ENCODE data around the gene AIMP1.

Gene AIMP1

GRCh38 chr4:106351016-106351415 is 34.7 kb downstream of the AIMP1 start:
- in situ Hi-C loops (cut with HindIII; ENCODE audit: low pct_ligation_motif_present, low sequenced_read_pairs): no loop called here
- Histone ChIP-seq H3K27me3 (replicated peaks) (no peaks in the 10 kb centered on the region), H3K4me3 (ENCODE audit: low read depth, low read length) (no peak overlapping the region), H3K27ac (no peak overlapping the region), H3K36me3 (replicated peaks) (peaks cover 7% of the 10 kb centered on the region)
- DNase-seq: no peak
- TF ChIP-seq, protein P1, sequence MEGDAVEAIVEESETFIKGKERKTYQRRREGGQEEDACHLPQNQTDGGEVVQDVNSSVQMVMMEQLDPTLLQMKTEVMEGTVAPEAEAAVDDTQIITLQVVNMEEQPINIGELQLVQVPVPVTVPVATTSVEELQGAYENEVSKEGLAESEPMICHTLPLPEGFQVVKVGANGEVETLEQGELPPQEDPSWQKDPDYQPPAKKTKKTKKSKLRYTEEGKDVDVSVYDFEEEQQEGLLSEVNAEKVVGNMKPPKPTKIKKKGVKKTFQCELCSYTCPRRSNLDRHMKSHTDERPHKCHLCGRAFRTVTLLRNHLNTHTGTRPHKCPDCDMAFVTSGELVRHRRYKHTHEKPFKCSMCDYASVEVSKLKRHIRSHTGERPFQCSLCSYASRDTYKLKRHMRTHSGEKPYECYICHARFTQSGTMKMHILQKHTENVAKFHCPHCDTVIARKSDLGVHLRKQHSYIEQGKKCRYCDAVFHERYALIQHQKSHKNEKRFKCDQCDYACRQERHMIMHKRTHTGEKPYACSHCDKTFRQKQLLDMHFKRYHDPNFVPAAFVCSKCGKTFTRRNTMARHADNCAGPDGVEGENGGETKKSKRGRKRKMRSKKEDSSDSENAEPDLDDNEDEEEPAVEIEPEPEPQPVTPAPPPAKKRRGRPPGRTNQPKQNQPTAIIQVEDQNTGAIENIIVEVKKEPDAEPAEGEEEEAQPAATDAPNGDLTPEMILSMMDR (IDR thresholded peaks at IDR 0.05; ENCODE audit: low read depth, low read length, missing control alignments): no peak

DNA sequence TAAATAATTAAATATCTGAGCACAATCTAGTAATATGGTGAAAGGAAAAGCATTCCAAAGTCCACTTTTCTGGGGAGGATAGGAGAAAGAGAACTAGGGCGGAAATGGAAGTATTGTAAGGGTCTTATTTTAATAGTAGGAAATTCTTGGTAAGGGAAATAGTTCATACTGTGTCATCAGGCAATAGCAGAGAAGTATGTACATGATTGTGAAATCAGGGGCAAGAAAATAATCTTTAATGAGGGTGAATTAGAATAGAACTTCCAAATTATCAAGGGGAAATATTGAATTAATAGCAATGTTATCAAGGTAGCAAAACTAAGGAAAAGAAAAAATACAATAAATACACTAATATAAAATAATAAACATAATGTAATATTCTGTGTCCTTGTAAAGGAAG is 37.4 kb downstream of the AIMP1 start:
- Histone ChIP-seq H3K27ac (no peak overlapping the region), H3K27me3 (replicated peaks) (no peaks in the 10 kb centered on the region), H3K4me3 (ENCODE audit: low read depth, low read length) (no peak overlapping the region), H3K36me3 (replicated peaks) (no peaks in the 10 kb centered on the region)
- TF ChIP-seq, protein P1 (IDR thresholded peaks at IDR 0.05; ENCODE audit: low read depth, low read length, missing control alignments): no peak
- in situ Hi-C loops (cut with HindIII; ENCODE audit: low pct_ligation_motif_present, low sequenced_read_pairs): no loop called here
- no peak for DNase-seq

DNA sequence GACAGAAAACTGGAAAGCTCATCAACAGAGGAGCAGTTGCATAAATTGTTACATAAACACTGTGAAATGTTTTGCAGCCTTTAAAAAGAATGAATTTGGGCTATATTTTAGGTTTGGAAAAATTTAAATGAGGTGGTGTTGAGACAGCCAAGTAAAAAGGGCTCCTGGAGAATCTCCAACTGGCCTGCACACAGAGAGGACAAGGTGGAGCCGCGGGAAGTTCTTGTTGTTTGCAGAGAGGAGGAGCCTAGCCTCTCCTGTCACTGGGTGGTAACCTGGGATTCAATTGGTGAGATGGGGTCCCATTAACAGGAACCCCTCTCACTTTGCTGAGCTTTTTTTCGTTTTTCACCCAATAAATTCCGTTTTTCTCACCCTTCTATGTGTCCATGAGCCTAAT is 38.8 kb downstream of the AIMP1 start:
- DNase-seq: no peak
- no peaks in the 10 kb centered on the region for H3K27me3 ChIP-seq (replicated peaks)
- in situ Hi-C loops (cut with HindIII; ENCODE audit: low pct_ligation_motif_present, low sequenced_read_pairs): no loop called here
- H3K4me3 ChIP-seq (ENCODE audit: low read depth, low read length): no peak overlapping the region
- no peak overlapping the region for H3K27ac ChIP-seq
- H3K36me3 ChIP-seq (replicated peaks): no peaks in the 10 kb centered on the region
- TF ChIP-seq, protein P1 (IDR thresholded peaks at IDR 0.05; ENCODE audit: low read depth, low read length, missing control alignments): no peak

DNA sequence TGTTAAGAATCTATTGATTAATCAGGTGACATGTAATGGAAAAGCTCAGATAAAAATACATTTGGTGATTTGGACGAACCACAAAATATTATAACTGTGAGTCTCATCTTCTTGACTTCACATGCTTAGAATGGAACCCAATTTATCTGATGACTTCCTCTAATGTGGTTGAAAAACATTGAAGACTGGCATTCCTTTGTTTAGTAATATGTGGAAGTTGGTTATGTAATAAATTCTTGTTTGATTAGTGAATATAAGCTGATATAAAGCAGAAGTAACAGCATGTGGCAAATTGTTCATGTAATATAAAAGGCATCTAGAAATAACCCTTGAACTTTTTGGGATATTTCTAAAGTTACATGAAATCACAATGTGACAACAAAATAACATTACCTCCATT is 42.5 kb downstream of the AIMP1 start:
- in situ Hi-C loops (cut with HindIII; ENCODE audit: low pct_ligation_motif_present, low sequenced_read_pairs): no loop called here
- TF ChIP-seq, protein P1 (IDR thresholded peaks at IDR 0.05; ENCODE audit: low read depth, low read length, missing control alignments): no peak
- no peak for DNase-seq
- no peak overlapping the region for H3K4me3 ChIP-seq (ENCODE audit: low read depth, low read length)
- H3K27ac ChIP-seq: no peak overlapping the region
- H3K36me3 ChIP-seq (replicated peaks): no peaks in the 10 kb centered on the region
- no peaks in the 10 kb centered on the region for H3K27me3 ChIP-seq (replicated peaks)

GRCh38 chr4:106362086-106362825 is 45.9 kb downstream of the AIMP1 start:
- no peaks in the 10 kb centered on the region for H3K36me3 ChIP-seq (replicated peaks)
- H3K27ac ChIP-seq: no peak overlapping the region
- DNase-seq: no peak
- no peak overlapping the region for H3K4me3 ChIP-seq (ENCODE audit: low read depth, low read length)
- in situ Hi-C loops (cut with HindIII; ENCODE audit: low pct_ligation_motif_present, low sequenced_read_pairs): no loop called here
- TF ChIP-seq, protein P1 (IDR thresholded peaks at IDR 0.05; ENCODE audit: low read depth, low read length, missing control alignments): no peak
- no peaks in the 10 kb centered on the region for H3K27me3 ChIP-seq (replicated peaks)

DNA sequence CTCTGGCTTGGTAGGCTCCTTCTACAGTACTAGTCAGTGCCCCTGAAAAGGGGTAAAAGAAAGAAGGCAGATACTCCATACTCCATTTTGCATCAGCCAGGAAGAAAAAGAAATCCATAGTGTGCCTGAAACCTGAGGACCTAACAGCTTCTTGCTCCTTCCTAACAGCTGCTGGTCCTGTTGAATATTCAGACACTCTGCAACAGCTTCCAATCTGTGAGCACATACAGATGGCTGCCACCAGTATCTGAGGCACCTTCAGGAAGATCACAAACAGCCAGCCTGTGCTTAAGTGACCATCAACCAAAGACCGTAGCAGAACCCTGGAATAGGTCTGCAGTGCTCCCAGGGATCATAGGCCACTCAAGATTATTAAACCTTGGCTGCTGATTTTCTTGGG is 47.9 kb downstream of the AIMP1 start:
- H3K4me3 ChIP-seq (ENCODE audit: low read depth, low read length): no peak overlapping the region
- in situ Hi-C loops (cut with HindIII; ENCODE audit: low pct_ligation_motif_present, low sequenced_read_pairs): no loop called here
- no peaks in the 10 kb centered on the region for H3K36me3 ChIP-seq (replicated peaks)
- H3K27ac ChIP-seq: no peak overlapping the region
- TF ChIP-seq, protein P1 (IDR thresholded peaks at IDR 0.05; ENCODE audit: low read depth, low read length, missing control alignments): no peak
- DNase-seq: no peak
- H3K27me3 ChIP-seq (replicated peaks): no peaks in the 10 kb centered on the region

Data from brain microvascular endothelial cell (primary cell).